MM.1S (cell line): ENCODE measurements around the gene KRTAP2-3.
"Not testable (repeated sequence)": the region's sequence is repeated elsewhere in the genome, so short reads cannot be mapped to it uniquely, and the experiment has no call there.

Source experiments
- EZH2 ChIP-seq: fragments of 300-600 bp; sonication (generic); optimal IDR thresholded peaks from 2 replicates; pipeline ENCODE3; 2017; ENCODE audit warnings: low read depth, mild to moderate bottlenecking, antibody characterized with exemption, low read length, mixed read lengths
- EZH2phosphoT487 ChIP-seq: fragments of 300-600 bp; sonication (generic); IDR thresholded peaks from 2 replicates; pipeline ENCODE4 v1.6.1; 2018; ENCODE audit warnings: antibody characterized with exemption, low read length
- TF ChIP-seq, protein P1 (sequence below): fragments of 300-600 bp; sonication (generic); IDR thresholded peaks from 2 replicates; pipeline ENCODE4 v1.5.1; 2016; ENCODE audit warnings: antibody characterized with exemption, low read length, mixed read lengths

DNA sequence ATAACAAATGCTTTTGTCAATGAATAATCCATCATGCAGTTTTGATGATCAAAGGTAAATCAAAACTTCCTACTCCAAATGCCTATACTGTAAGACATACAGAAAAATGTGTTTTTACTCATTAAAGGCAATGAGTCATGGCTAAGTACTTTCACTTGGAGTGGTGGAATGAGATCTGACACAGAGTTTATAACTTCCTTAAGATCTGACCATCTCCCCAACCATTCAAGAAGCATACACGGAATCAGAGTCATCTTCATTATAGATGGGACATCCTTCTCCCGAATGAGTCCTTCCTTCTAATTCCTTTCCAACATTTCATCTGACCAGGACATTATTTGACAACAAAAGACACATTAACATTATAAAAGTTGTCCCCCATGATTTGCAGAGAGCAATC lies 23.5 kb upstream of the KRTAP2-3 start:
- TF ChIP-seq, protein P1, sequence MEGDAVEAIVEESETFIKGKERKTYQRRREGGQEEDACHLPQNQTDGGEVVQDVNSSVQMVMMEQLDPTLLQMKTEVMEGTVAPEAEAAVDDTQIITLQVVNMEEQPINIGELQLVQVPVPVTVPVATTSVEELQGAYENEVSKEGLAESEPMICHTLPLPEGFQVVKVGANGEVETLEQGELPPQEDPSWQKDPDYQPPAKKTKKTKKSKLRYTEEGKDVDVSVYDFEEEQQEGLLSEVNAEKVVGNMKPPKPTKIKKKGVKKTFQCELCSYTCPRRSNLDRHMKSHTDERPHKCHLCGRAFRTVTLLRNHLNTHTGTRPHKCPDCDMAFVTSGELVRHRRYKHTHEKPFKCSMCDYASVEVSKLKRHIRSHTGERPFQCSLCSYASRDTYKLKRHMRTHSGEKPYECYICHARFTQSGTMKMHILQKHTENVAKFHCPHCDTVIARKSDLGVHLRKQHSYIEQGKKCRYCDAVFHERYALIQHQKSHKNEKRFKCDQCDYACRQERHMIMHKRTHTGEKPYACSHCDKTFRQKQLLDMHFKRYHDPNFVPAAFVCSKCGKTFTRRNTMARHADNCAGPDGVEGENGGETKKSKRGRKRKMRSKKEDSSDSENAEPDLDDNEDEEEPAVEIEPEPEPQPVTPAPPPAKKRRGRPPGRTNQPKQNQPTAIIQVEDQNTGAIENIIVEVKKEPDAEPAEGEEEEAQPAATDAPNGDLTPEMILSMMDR, result not testable (repeated sequence)
- not testable (repeated sequence) for TF ChIP-seq EZH2, EZH2phosphoT487
